Body of pancreas (tissue), 4 donors: Measurements from ENCODE around the gene SLC26A4. TPM values are rescaled to one million over a fixed set of nuclear protein-coding genes. Genes with fewer than 3 reads are reported as not detected.

Experiments used
- ATAC-seq: fragments of 150-250 bp; one replicate; pipeline ENCODE4 v1.9.1; 2016
- DNase-seq, 4 donors: peaks; one replicate each; pipeline ENCODE4 v3.0.0-alpha.2; 2019
- H3K27ac ChIP-seq, 4 donors: fragments of 200-600 bp; sonication (generic); 1 replicate in 3 of 4; 2 replicates in 1 of 4; pipeline versions ENCODE4 v1.5.1 to v1.6.1; 2016 to 2019; ENCODE audit warnings: mild to moderate bottlenecking in 1 of 4, mixed read lengths in 1 of 4, moderate library complexity in 1 of 4
- H3K27me3 ChIP-seq, 2 donors: fragments of 200-600 bp; sonication (generic); one replicate each; pipeline ENCODE4 v1.6.0; 2016; ENCODE audit warnings: mild to moderate bottlenecking in 1 of 2
- H3K36me3 ChIP-seq, 2 donors: fragments of 200-600 bp; sonication (generic); replicated peaks in 1 of 2; 2 replicates each; pipeline ENCODE4 v1.5.1; 2016; ENCODE audit warnings: low read depth in 2 of 2; ENCODE audit not compliant: insufficient read depth in 1 of 2
- H3K4me1 ChIP-seq: fragments of 200-600 bp; sonication (generic); one replicate; pipeline ENCODE4 v1.6.0; 2016
- H3K4me3 ChIP-seq, 2 donors: fragments of 200-600 bp; sonication (generic); 1 replicate in 1 of 2; 2 replicates in 1 of 2; pipeline ENCODE4 v1.5.1; 2016 to 2019
- H3K9me3 ChIP-seq, 3 donors: fragments of 200-600 bp; sonication (generic); 1 replicate in 2 of 3; 2 replicates in 1 of 3; pipeline ENCODE4 v1.5.1; 2016
- POLR2A ChIP-seq, 3 donors: fragments of 450-650 bp; IDR thresholded peaks; one replicate each; pipeline ENCODE4 v1.6.1; 2016; ENCODE audit warnings: antibody characterized with exemption in 3 of 3, mild to moderate bottlenecking in 2 of 3
- WGBS, 2 donors: methylation state at CpG; one replicate each; pipeline ENCODE4 v1.1.5; 2017; 5-methylcytosine and 5-hydroxymethylcytosine counted together
- intact Hi-C: fragments of 100-400 bp; cut with DNase I; formaldehyde crosslinking; loops from one replicate; pipeline ENCODE4 v1.15.1; 2023
- total RNA-seq, 2 donors: library from RNA; depleted of rRNA; stranded (reverse); fragments of >200 nt; gene quantifications; one replicate each; pipeline ENCODE4 v1.1.0, GENCODE V29; 2016
- TF ChIP-seq, protein P1 (sequence below), 7 experiments: fragments of 450-650 bp in 4 of 7; fragments of 200-600 bp in 3 of 7; sonication (generic) in 3 of 7; IDR thresholded peaks; one replicate each; pipeline ENCODE4 v1.5.1; 2016 to 2019; ENCODE audit warnings: antibody characterized with exemption in 7 of 7

SLC26A4 gene
- total RNA-seq, 2 donors from 2014 or later = 0.26 to 0.33 TPM

DNA sequence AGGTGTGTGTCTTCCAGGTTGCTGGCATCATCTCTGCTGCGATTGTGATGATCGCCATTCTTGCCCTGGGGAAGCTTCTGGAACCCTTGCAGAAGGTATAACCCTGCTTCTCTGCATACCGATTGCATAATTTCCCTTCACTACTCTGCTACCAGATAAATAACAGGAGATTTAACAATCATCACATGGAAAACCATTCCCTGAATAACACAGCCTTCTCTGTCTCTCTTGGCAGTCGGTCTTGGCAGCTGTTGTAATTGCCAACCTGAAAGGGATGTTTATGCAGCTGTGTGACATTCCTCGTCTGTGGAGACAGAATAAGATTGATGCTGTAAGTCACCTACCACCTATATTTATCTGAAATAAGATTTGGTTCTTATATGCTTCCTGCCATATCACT is 33.8 kb downstream of the SLC26A4 start:
- DNase-seq (no peak), ATAC-seq (no peak)
- TF ChIP-seq, protein P1, sequence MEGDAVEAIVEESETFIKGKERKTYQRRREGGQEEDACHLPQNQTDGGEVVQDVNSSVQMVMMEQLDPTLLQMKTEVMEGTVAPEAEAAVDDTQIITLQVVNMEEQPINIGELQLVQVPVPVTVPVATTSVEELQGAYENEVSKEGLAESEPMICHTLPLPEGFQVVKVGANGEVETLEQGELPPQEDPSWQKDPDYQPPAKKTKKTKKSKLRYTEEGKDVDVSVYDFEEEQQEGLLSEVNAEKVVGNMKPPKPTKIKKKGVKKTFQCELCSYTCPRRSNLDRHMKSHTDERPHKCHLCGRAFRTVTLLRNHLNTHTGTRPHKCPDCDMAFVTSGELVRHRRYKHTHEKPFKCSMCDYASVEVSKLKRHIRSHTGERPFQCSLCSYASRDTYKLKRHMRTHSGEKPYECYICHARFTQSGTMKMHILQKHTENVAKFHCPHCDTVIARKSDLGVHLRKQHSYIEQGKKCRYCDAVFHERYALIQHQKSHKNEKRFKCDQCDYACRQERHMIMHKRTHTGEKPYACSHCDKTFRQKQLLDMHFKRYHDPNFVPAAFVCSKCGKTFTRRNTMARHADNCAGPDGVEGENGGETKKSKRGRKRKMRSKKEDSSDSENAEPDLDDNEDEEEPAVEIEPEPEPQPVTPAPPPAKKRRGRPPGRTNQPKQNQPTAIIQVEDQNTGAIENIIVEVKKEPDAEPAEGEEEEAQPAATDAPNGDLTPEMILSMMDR (IDR thresholded peaks at IDR 0.05) = no peak
- no peak for TF ChIP-seq POLR2A (IDR thresholded peaks at IDR 0.05)
- intact Hi-C loops = no loop called here
- WGBS, 2 donors = 36% methylated on average over 5 of the region's 5 CpGs
- H3K27ac ChIP-seq = no peak overlapping the region
- peaks cover 0 to 6% of the 10 kb centered on the region in 2 donors for H3K27me3 ChIP-seq
- no peaks in the 10 kb centered on the region for H3K9me3 ChIP-seq
- H3K36me3 ChIP-seq = no peaks in the 10 kb centered on the region
- H3K4me1 ChIP-seq = no peaks in the 10 kb centered on the region
- no peak overlapping the region for H3K4me3 ChIP-seq

DNA sequence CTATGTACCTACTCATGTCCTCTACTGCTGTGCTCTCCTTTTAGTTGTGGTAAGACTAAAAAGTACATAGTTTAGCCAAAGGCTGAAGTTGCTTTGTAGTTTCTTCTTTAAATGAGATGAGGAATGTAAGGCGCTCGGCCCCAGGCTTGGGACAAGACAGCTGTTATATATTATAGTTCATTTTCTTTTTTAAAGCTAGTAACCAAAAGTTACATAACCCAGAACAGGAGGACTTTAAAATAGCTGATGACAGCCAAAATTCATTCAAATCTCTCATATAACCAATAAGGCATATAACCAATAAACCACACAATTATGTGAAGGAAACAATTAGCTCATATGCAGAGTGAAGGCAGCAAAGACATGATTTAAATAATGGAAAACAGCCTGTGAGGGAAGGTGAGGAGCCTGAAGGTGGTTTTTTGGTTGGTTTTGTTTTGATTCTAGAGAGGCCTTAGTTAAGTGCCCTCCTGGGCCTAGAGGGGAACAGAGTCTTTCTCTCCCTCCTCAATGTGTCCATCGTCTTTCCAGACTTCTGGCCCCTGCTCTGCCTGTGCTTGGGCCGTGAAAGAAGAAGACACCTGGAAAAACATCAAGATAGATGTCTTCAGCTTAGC is 35.8 kb downstream of the SLC26A4 start:
- Histone ChIP-seq H3K4me1 (no peaks in the 10 kb centered on the region), H3K27ac (no peak overlapping the region), H3K4me3 (no peak overlapping the region), H3K9me3 (no peaks in the 10 kb centered on the region), H3K27me3 (peaks cover 0 to 6% of the 10 kb centered on the region in 2 donors), H3K36me3 (no peaks in the 10 kb centered on the region)
- TF ChIP-seq, protein P1 (IDR thresholded peaks at IDR 0.05) = no peak
- no peak for TF ChIP-seq POLR2A (IDR thresholded peaks at IDR 0.05)
- WGBS, 2 donors = 81 to 83% methylated on average over 4 of the region's 4 CpGs
- ATAC-seq (no peak), DNase-seq (no peak)
- intact Hi-C loops = no loop called here

DNA sequence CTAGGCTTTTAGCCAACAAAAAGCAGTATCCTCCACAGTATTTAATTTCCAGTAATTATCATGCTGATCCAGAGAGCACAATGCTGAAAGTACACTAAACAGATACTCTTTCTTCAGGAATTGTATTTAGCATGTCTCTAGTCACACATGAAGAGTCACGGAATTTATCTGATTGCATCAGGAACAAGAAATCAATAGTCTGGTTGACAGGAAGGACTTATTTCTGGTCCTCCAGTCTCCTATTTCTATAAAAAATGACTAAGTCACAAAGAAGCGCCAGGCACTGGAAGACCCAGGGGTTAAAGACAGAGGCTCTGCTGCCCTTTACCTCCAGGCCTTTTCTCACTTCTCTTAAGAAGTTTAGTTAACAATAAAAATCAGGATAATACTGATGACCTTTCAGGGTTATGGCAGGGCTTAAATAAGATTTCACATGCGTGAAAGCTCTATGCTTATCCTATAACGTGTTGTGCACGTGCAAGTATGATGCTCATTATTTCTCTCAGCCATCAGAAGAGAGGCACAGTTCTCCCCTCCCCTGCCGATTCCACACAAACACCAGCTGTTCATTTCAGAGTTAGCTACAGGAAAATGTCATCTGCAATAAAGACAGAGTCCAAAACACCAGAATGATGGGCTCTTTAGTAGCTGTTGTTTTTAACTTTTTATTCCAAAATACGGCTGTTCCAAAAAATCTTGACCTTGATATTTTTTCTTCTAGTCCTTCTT is 36.9 kb downstream of the SLC26A4 start:
- H3K9me3 ChIP-seq = no peaks in the 10 kb centered on the region
- no peak overlapping the region for H3K4me3 ChIP-seq
- peak in 1 of 4 donors; percentile 2 for DNase-seq
- no peak for ATAC-seq
- TF ChIP-seq, protein P1 (IDR thresholded peaks at IDR 0.05) = no peak
- no peak for TF ChIP-seq POLR2A (IDR thresholded peaks at IDR 0.05)
- intact Hi-C loops = no loop called here
- no peak overlapping the region for H3K27ac ChIP-seq
- no peaks in the 10 kb centered on the region for H3K27me3 ChIP-seq
- no peaks in the 10 kb centered on the region for H3K4me1 ChIP-seq
- no peaks in the 10 kb centered on the region for H3K36me3 ChIP-seq
- WGBS, 2 donors = 69 to 74% methylated on average over 7 of the region's 7 CpGs

DNA sequence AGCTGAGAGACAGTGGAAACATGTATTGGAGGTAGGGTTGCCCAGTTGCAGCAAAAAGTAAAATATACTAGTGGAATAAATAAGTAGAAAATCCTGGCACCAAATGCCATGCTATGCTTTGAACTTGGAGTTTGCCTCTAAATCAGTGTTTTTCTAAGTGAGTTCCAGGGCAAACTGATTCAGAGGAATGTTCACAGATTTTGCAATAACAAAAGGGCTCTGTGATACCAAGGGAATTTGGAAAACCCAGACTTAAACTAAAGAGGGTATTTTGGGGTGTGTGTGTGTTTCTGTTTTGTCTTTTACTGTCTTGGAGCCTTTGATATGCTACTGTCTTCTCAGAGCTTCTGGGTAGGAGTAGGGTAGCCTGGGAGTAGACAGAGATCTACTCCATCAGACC is 39.9 kb downstream of the SLC26A4 start:
- H3K9me3 ChIP-seq = no peaks in the 10 kb centered on the region
- H3K4me3 ChIP-seq = no peak overlapping the region
- TF ChIP-seq POLR2A (IDR thresholded peaks at IDR 0.05) = no peak
- TF ChIP-seq, protein P1 (IDR thresholded peaks at IDR 0.05) = no peak
- no peaks in the 10 kb centered on the region for H3K27me3 ChIP-seq
- ATAC-seq = no peak
- H3K36me3 ChIP-seq = no peaks in the 10 kb centered on the region
- DNase-seq = no peak
- no peaks in the 10 kb centered on the region for H3K4me1 ChIP-seq
- intact Hi-C loops = no loop called here
- no peak overlapping the region for H3K27ac ChIP-seq

DNA sequence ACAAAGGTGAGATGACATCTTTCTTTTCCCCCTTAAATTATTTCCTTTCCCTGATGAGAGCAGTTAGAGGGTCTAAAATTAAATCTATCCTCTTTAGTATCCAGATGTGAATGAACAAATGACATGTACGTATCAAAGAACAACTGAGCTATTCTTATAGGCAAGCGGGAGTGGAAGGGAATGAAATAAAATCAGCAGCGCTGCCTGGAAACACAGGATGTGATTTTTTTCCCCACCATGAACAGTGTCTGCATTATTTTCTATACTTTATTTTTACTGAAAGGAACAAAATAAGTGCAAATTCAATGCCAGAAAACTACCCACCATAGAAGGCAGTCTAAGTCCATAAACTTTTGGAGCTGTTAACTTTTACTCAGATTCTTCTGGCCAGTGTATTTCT is 40.6 kb downstream of the SLC26A4 start:
- no peak for DNase-seq

More for the DNA sequence above, 40.6 kb downstream of the SLC26A4 start:
- ATAC-seq = no peak
- TF ChIP-seq POLR2A (IDR thresholded peaks at IDR 0.05) = no peak
- TF ChIP-seq, protein P1 (IDR thresholded peaks at IDR 0.05) = no peak
- H3K9me3 ChIP-seq = no peaks in the 10 kb centered on the region
- no peaks in the 10 kb centered on the region for H3K27me3 ChIP-seq
- no peak overlapping the region for H3K4me3 ChIP-seq
- H3K27ac ChIP-seq = no peak overlapping the region
- no peaks in the 10 kb centered on the region for H3K4me1 ChIP-seq
- intact Hi-C loops = no loop called here
- 78 to 84% methylated on average over 3 of the region's 3 CpGs for WGBS, 2 donors
- H3K36me3 ChIP-seq = no peaks in the 10 kb centered on the region
